GM23338 (cell line): ENCODE measurements around the gene CDH8. TPM values are rescaled to one million over a fixed set of nuclear protein-coding genes. Genes with fewer than 3 reads are reported as not detected.

Source experiments
- ATAC-seq: fragments of 200-7000 bp; cut with Tn5 transposase; 3 replicates; pipeline ENCODE4 v1.9.1; 2020
- DNase-seq: peaks from one replicate; pipeline ENCODE4 v3.0.0-alpha.2; 2015; ENCODE audit warnings: low spot score
- H2AFZ ChIP-seq: fragments of 200-600 bp; sonication (generic); 2 replicates; pipeline ENCODE4 v1.8.0; 2016; ENCODE audit warnings: antibody characterized with exemption, mild to moderate bottlenecking, moderate library complexity
- H3F3A ChIP-seq: fragments of 200-600 bp; sonication (generic); replicated peaks from 2 replicates; pipeline ENCODE4 v1.8.0; 2017; ENCODE audit warnings: antibody characterized with exemption, mixed run types, low read depth
- H3K27ac ChIP-seq: fragments of 200-600 bp; sonication (generic); 2 replicates; pipeline ENCODE4 v1.6.1; 2016; ENCODE audit warnings: low read depth
- H3K27me3 ChIP-seq: fragments of 200-600 bp; sonication (generic); 2 replicates; pipeline ENCODE4 v1.8.0; 2016; ENCODE audit warnings: mild to moderate bottlenecking, mixed run types, moderate library complexity; ENCODE audit not compliant: insufficient read depth
- H3K36me3 ChIP-seq: fragments of 200-600 bp; sonication (generic); 2 replicates; pipeline ENCODE4 v1.8.0; 2016; ENCODE audit warnings: mild to moderate bottlenecking; ENCODE audit not compliant: insufficient read depth
- H3K4me1 ChIP-seq: fragments of 200-600 bp; sonication (generic); 2 replicates; pipeline ENCODE4 v1.8.0; 2016; ENCODE audit warnings: mild to moderate bottlenecking, moderate library complexity; ENCODE audit not compliant: insufficient read depth
- H3K4me2 ChIP-seq: fragments of 200-600 bp; sonication (generic); 2 replicates; pipeline ENCODE4 v1.7.1; 2017; ENCODE audit warnings: mixed run types
- H3K4me3 ChIP-seq: fragments of 200-600 bp; sonication (generic); 2 replicates; pipeline ENCODE4 v1.6.1; 2016; ENCODE audit warnings: mixed run types
- H3K79me2 ChIP-seq: fragments of 200-600 bp; sonication (generic); replicated peaks from 2 replicates; pipeline ENCODE4 v1.8.0; 2017; ENCODE audit warnings: mild to moderate bottlenecking; ENCODE audit not compliant: insufficient read depth
- H3K9me2 ChIP-seq: fragments of 200-600 bp; sonication (generic); 2 replicates; pipeline ENCODE4 v1.8.0; 2017; ENCODE audit not compliant: insufficient read depth
- H4K20me1 ChIP-seq: fragments of 200-600 bp; sonication (generic); replicated peaks from 2 replicates; pipeline ENCODE4 v1.8.0; 2017; ENCODE audit warnings: mild to moderate bottlenecking; ENCODE audit not compliant: insufficient read depth
- H3K27ac Mint-ChIP-seq: 2 replicates; pipeline ENCODE4 v1.8.0; 2020; ENCODE audit warnings: inconsistent platforms, mild to moderate bottlenecking, moderate library complexity, mixed read lengths
- H3K27me3 Mint-ChIP-seq: 3 replicates; pipeline ENCODE4 v1.8.0; 2022; ENCODE audit warnings: low read depth, mild to moderate bottlenecking, moderate library complexity, mixed read lengths, inconsistent platforms; ENCODE audit not compliant: insufficient read depth, poor library complexity
- H3K36me3 Mint-ChIP-seq: 3 replicates; pipeline ENCODE4 v1.8.0; 2021; ENCODE audit warnings: low read depth, mild to moderate bottlenecking, inconsistent platforms, moderate library complexity, mixed read lengths
- H3K4me1 Mint-ChIP-seq: 3 replicates; pipeline ENCODE4 v1.8.0; 2020; ENCODE audit warnings: mild to moderate bottlenecking, inconsistent platforms, mixed read lengths
- H3K4me3 Mint-ChIP-seq: 3 replicates; pipeline ENCODE4 v1.8.0; 2021; ENCODE audit warnings: moderate library complexity, mild to moderate bottlenecking, inconsistent platforms, mixed read lengths
- H3K9me3 Mint-ChIP-seq: 3 replicates; pipeline ENCODE4 v1.8.0; 2020; ENCODE audit warnings: moderate library complexity, mild to moderate bottlenecking, inconsistent platforms, mixed read lengths
- CTCF ChIP-seq, 2 experiments: fragments of 200-600 bp in 1 of 2; sonication (generic) in 1 of 2; conservative IDR thresholded peaks; 2 replicates each; pipeline versions ENCODE4 v1.5.1 to v1.6.1; 2016 to 2017; ENCODE audit warnings: antibody characterized with exemption in 2 of 2, low read depth in 2 of 2, mild to moderate bottlenecking in 2 of 2, moderate library complexity in 1 of 2
- EZH2phosphoT487 ChIP-seq: fragments of 200-600 bp; sonication (generic); IDR thresholded peaks from one replicate; pipeline ENCODE4 v1.8.1; 2018; ENCODE audit warnings: antibody characterized with exemption; ENCODE audit not compliant: unreplicated experiment
- NANOG ChIP-seq: IDR thresholded peaks from 2 replicates; pipeline ENCODE4 v1.6.1; 2016; ENCODE audit warnings: antibody characterized with exemption, borderline replicate concordance
- POLR2AphosphoS5 ChIP-seq: IDR thresholded peaks from 2 replicates; pipeline ENCODE4 v1.6.1; 2016; ENCODE audit warnings: antibody characterized with exemption, low read depth
- REST ChIP-seq: IDR thresholded peaks from one replicate; pipeline ENCODE4 v1.6.1; 2018; ENCODE audit warnings: antibody characterized with exemption; ENCODE audit not compliant: unreplicated experiment
- ZNF114 ChIP-seq: fragments of 250-450 bp; sonication (Bioruptor Pico); IDR thresholded peaks from 2 replicates; pipeline ENCODE4 v1.5.0; 2020; ENCODE audit warnings: mild to moderate bottlenecking, moderate library complexity
- ZNF331 ChIP-seq: fragments of 250-450 bp; sonication (Bioruptor Pico); IDR thresholded peaks from 2 replicates; pipeline ENCODE4 v1.5.0; 2020; ENCODE audit warnings: low read depth, mild to moderate bottlenecking, moderate library complexity
- polyA plus RNA-seq: library from polyadenylated mRNA; unstranded; fragments of >200 nt; fragmentation: Nextera tagmentation; extraction: Ambion mirVana; gene quantifications from 2 replicates; pipeline ENCODE4 v1.2.1, GENCODE V29; 2016
- total RNA-seq: library from RNA; depleted of rRNA; stranded (reverse); fragments of >200 nt; shearing (Covaris generic); gene quantifications from 2 replicates; pipeline ENCODE4 v1.2.3, GENCODE V29; 2014
- TF ChIP-seq, protein P1 (sequence below): IDR thresholded peaks from 2 replicates; pipeline ENCODE4 v1.6.1; 2016; ENCODE audit warnings: antibody characterized with exemption

Gene CDH8
- total and polyA plus RNA-seq, 2 experiments from 2014 or later, result 10.2 to 11.7 TPM

GRCh38 chr16:62046801-62047200 lies 10.6 kb upstream of the CDH8 start (continued):
- TF ChIP-seq EZH2phosphoT487, result no peak
- TF ChIP-seq ZNF331 (CRISPR knock-in tag), result no peak
- TF ChIP-seq POLR2AphosphoS5, result no peak
- no peak for TF ChIP-seq NANOG
- no peak for TF ChIP-seq ZNF114 (CRISPR knock-in tag)
- TF ChIP-seq REST, result no peak

GRCh38 chr16:62041401-62041800 lies 5.2 kb upstream of the CDH8 start:
- no peaks in the 10 kb centered on the region for H3F3A ChIP-seq
- no peak overlapping the region for H3K4me3 ChIP-seq
- no peak overlapping the region for H2AFZ ChIP-seq
- Mint-ChIP-seq H3K27ac (no peak overlapping the region), H3K9me3 (peaks cover 2% of the 10 kb centered on the region; the same call in 1 of the 3 replicates), H3K27me3 (peaks cover 27% of the 10 kb centered on the region), H3K4me1 (peaks cover 35% of the 10 kb centered on the region), H3K4me3 (no peak overlapping the region), H3K36me3 (no peaks in the 10 kb centered on the region)
- no peaks in the 10 kb centered on the region for H3K9me2 ChIP-seq
- peak; percentile 64 to 73 for TF ChIP-seq CTCF (conservative IDR thresholded peaks at IDR 0.05; ENCODE audit: low read depth in 2 of 2)
- TF ChIP-seq, protein P1, sequence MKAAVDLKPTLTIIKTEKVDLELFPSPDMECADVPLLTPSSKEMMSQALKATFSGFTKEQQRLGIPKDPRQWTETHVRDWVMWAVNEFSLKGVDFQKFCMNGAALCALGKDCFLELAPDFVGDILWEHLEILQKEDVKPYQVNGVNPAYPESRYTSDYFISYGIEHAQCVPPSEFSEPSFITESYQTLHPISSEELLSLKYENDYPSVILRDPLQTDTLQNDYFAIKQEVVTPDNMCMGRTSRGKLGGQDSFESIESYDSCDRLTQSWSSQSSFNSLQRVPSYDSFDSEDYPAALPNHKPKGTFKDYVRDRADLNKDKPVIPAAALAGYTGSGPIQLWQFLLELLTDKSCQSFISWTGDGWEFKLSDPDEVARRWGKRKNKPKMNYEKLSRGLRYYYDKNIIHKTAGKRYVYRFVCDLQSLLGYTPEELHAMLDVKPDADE, result no peak
- no peaks in the 10 kb centered on the region for H4K20me1 ChIP-seq
- DNase-seq (peak; percentile 79), ATAC-seq (peak; percentile 69)
- no peaks in the 10 kb centered on the region for H3K36me3 ChIP-seq
- H3K79me2 ChIP-seq, result no peaks in the 10 kb centered on the region
- H3K27ac ChIP-seq, result no peak overlapping the region
- peaks cover 30% of the 10 kb centered on the region for H3K27me3 ChIP-seq
- H3K4me2 ChIP-seq, result no peak overlapping the region
- peaks cover 25% of the 10 kb centered on the region for H3K4me1 ChIP-seq
